IPS DF 19.7 (cell line): ENCODE measurements around the gene C1orf174.

ENCODE experiments used
- DNase-seq: peaks from one replicate; pipeline ENCODE4 v3.0.0-alpha.2; 2013; ENCODE audit warnings: low read depth, low spot score

C1orf174 gene

DNA sequence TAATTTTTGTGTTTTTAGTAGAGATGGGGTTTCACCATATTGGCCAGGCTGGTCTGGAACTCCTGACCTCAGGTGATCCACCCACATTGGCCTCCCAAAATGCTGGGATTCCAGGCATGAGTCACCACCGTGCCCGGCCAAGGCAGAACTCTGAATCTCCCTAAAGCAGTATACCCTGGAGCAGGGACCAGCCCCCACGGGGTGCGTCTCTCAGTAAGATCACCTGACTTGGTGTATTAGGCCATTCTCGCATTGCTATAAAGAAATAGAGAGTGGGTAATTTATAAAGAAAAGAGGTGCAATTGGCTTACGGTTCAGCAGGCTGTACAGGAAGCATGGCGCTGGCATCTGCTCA is 28.6 kb downstream of the C1orf174 start:
- DNase-seq: no peak

GRCh38 chr1:3869751-3870301 is 30.2 kb downstream of the C1orf174 start:
- no peak for DNase-seq

DNA sequence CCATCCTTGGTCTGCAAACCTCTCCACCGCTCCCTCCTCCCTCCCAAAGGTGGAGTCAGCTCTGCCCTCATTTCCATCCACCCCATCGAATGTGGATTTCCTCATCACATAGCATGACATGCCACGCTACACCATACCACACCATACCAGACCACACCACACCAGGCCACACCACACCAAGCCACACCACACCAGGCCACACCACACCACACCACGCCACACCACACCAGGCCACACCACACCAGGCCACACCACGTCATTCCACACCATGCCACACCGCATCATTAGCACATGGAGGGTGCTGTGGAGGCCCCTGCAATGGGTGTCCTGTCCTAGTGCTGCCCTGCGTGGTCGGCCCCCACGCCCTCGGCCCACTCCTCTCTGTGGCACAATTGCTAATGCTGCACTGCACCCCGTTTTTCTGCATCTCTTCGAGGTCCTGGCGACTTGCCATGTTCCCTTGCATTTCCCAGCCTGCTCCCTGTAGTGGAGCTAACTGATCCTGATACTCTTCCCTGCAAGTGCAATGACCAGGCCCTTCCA is 31.5 kb downstream of the C1orf174 start:
- no peak for DNase-seq

- no peak for DNase-seq
Observed at GRCh38 chr1:3865606-3866160, 34.4 kb downstream of the C1orf174 start.

GRCh38 chr1:3864884-3865283 is 35.2 kb downstream of the C1orf174 start:
- no peak for DNase-seq

GRCh38 chr1:3863231-3863935 is 36.7 kb downstream of the C1orf174 start:
- no peak for DNase-seq

DNA sequence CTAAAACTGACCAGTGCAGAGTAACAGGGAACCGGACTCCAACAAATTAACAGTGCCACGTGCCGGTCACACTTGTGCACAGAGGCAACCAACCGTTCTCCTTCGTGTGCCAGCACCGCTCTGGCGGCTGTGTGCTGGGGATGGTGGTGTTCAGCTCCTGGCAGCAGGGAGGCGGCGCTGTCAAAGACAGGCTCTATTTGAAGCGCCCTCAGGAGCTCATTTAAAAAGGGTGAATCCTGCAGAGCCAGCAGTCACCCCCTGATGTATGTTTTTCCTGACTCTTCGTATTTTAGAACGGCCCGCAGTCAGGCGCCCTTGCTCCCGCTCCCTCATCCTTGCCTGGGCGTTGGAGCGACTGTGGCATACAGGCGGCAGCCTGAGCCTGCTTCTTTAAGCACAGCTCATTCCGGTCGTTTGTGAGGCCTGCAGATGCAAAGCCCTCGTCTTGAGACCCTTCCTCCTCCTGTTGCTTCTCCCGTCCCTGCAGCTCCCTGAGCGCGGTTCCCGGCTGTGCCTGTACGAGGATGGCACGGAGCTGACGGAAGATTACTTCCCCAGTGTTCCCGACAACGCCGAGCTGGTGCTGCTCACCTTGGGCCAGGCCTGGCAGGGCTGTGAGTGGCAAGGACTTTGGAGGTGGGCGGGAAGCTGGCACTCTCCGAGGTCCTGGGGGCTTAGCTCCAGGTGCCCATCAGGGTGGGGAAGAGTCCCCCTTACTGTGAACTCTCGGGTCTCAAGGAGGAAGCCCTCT is 41.7 kb downstream of the C1orf174 start:
- DNase-seq: no peak

DNA sequence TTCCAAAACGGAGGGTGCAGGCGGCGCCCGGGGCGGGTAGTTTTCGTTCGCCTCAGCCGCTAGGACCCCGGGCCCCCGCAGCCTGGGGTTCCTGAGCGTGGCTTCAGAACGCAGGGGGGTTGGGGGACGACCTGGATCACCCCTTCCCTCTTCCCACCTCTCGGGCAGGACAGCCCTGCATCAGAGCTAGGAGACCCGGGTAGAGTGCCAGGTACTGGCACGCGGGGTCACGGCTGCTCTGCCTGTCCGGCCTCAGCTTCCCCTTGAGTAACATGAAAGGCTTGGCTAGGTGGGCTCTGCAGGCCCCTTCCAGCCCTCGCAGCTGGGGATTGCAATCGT is 42.3 kb downstream of the C1orf174 start:
- DNase-seq: no peak

DNA sequence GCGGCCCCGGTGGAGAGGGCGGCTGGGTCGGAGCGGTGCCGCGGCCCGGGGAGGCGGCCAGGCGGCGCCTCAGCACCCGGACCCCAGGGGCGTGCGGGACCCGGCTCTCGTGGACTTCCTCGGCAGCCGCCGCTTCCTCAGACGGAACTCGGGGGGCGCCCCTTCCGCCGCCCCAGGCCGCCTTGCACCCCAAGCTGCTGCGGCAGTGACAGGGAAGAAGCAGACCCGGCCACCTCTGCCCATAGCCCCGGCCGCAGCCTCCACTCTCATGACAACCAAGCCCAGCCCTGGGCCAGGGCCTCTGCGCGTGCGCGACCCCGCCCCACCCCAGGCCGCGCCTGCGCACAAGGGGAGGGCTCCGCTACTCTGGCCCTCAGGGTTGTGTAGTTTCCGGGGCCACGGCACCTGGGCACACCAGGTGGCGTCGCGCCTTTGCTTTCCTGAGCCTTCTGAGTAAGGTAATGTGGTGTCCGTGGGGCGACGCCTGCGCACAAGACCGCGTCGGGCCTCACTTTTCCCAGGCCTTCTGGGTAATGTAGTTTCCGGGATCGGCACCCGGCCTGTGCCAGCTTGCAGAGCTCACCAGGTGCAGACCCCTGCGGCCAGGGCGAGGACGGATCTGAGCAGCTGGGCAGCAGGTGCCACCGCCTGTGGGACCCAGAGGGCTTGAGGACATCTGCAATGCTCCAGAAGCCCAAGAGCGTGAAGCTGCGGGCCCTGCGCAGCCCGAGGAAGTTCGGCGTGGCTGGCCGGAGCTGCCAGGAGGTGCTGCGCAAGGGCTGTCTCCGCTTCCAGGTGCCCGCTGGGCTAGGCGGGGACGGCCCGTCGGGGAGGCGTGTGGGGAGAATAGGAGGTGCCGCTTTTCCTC is 42.9 kb downstream of the C1orf174 start, which contains the start of the genes CEP104 and DFFB:
TSS of gene CEP104 (minus strand) at position 289 of the 868 bp plus-strand sequence. CDS start 4,804 bp downstream, outside the sequence.
TSS of gene DFFB (plus strand) at position 554 of the 868 bp plus-strand sequence. CDS start at position 682, 128 bp downstream.
- DNase-seq: peak; percentile 95

GRCh38 chr1:3852711-3853485 is 47.2 kb downstream of the C1orf174 start:
- DNase-seq: no peak

DNA sequence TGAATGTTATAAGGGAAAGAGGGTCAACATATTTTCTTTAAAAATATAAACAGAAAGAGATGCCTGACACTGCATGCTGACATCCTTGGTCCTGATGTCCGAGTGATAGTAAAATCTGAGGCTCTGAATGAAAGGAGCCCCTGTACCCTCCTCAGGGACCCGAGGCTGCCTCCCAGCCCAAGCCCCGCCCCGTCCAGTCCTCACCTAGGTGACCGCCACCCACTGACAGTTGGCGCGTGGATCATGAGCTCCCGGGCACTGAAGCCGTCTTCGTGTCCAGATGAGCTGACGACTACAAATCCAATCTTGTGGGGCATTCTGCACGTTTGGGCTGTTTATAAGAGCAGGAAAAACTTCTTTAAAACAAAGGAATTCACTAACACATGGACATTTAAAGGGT is 48.0 kb downstream of the C1orf174 start:
- no peak for DNase-seq

DNA sequence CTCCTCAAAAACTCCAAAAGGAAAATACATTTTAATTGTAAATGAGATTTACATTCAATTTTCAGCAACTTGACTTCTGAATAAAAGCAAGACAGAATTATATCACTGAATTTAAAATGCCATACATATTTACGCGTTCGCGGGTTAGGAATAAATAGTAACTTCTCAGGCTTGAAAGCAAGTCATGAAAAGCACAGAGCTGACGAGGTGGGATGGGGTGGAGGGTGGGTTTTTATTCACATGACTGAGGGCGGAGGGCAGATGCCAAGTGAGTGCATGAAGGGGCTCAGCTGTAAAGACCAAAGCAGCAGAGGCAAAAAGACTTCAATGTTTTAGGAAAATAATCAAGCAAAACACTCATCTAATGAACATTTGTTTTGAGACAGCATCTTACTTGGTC is 48.8 kb downstream of the C1orf174 start:
- no peak for DNase-seq

- DNase-seq: no peak
Observed at GRCh38 chr1:3850857-3851256, 49.2 kb downstream of the C1orf174 start.

DNA sequence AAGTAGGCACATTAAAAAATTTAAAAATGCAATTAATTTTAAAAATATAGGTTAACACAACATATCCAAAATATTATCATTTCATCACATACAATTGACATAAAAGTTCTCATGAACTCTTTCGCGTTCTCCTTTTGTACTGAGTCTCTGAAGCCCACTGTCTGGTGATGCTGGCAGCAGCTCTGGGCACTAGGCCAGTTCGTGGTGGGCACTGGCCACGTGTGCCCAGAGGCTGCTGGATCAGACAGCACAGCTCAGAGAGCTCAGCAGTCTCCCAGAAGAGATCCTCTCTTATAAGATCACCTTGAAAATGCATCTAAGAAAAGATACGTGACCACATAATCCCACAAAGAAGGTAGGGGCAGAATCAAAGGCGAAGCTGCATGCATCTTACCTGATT is 53.0 kb downstream of the C1orf174 start:
- DNase-seq: no peak

DNA sequence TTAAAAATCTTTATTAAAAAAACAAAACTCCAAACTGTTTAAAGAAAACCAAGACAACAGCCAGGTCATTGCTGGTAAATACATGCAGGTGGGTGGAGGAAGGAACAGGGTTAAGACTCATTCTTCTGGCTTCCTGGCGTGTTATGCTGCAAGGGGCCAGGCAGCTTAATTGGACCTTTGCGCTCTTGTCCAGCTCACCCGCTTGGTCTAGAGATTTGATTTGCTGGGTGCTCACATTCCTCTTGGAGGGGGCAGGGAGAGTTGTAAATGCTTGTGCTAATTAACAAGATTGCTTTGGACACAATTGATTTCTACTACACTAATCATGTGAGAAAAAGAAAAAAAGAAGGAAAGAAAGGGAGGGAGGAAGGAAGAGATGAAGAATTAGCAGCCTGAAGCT is 53.5 kb downstream of the C1orf174 start:
- DNase-seq: no peak

DNA sequence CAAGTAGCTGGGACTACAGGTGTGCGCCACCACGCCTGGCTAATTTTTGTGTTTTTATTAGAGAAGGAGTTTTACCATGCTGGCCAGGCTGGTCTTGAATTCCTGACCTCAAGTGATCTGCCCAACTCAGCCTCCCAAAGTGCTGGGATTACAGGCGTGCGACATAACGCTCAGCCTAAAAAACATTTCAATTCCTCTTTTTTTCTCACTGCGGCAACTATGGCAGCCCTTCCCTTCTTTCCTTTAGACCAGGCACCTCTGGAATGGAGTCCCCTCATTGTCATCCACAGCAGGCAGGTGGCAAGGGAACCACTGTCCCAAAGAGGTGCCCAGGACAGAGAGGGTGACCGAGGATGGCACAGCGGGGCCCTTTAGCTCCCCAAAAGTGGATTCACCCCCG is 57.2 kb downstream of the C1orf174 start:
- no peak for DNase-seq

DNA sequence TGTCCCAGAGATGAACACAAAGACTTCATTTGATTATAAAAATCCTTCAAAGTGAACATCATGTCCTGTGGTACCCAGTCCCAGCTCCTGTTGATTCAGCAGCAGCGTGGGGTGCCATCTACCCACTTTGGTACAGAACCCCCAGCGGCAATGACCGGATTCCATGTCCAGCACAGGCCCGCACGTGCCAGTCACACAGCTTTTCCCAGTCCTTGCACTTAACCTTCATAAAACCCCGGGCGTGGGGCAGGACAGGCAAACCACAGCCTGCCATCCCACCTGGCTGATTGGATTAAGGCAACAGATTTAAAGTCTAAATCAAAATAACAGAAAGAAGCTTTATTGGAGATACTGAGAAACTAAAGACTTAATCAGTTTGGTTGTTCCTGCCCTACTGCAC is 58.6 kb downstream of the C1orf174 start:
- DNase-seq: no peak
